ENCODE measurements around the gene HSPB6.

- TF ChIP-seq CTCF (conservative IDR thresholded peaks at IDR 0.05; ENCODE audit: low read length), result no peak
- TF ChIP-seq EZH2phosphoT487 (IDR thresholded peaks at IDR 0.05; ENCODE audit: borderline replicate concordance), result no peak
Measured at GRCh38 chr19:35727956-35728706, 28.7 kb downstream of the HSPB6 start.
